Panc1 (cell line): ENCODE measurements around the gene CDY2A.
"Not testable (repeated sequence)": the region's sequence is repeated elsewhere in the genome, so short reads cannot be mapped to it uniquely, and the experiment has no call there.

ENCODE experiments used
- CTCF ChIP-seq: fragments of 450-650 bp; IDR thresholded peaks from 2 replicates; pipeline ENCODE4 v1.5.1; 2017; ENCODE audit warnings: mild to moderate bottlenecking
- REST ChIP-seq, 2 experiments: IDR thresholded peaks; 2 replicates each; pipeline ENCODE4 v1.6.1; 2011 to 2012; ENCODE audit warnings: low read depth in 2 of 2, control low read depth in 1 of 2, low read length in 1 of 2, mild to moderate bottlenecking in 1 of 2, moderate library complexity in 1 of 2; ENCODE audit not compliant: insufficient read depth in 1 of 2

- not testable (repeated sequence) for TF ChIP-seq CTCF; REST (IDR thresholded peaks at IDR 0.05; ENCODE audit: insufficient read depth in 1 of 2, low read depth in 2 of 2, low read length in 1 of 2)
These were observed 27.3 kb upstream of the CDY2A start for GRCh38 chrY:17998266-17998665.
